NCI-H2081 (cell line): ENCODE data around the gene DHCR24.

ENCODE experiments used
- DNase-seq, 2 experiments: peaks; one replicate each; lab custom pipeline; 2025; lab: John Stamatoyannopoulos, UW

Gene DHCR24

GRCh38 chr1:54800899-54801759, 85.9 kb downstream of the DHCR24 start, which contains the start of gene TTC22:
TTC22 (minus strand) TSS chr1:54801323; CDS start chr1:54801163, 160 bp downstream.
- DNase-seq, result no peak

GRCh38 chr1:54800041-54800898, 86.7 kb downstream of the DHCR24 start:
- DNase-seq, result no peak
